Thymus (tissue), 11 donors: ENCODE data around the gene AFF3. TPM values are rescaled to one million over a fixed set of nuclear protein-coding genes. Genes with fewer than 3 reads are reported as not detected.

ENCODE experiments used
- DNase-seq, 9 donors: peaks; one replicate each; pipeline ENCODE4 v3.0.0-alpha.2; 2013; ENCODE audit warnings: low spot score in 9 of 9, low read depth in 6 of 9, missing footprints in 1 of 9
- H3K27ac ChIP-seq, 2 donors: one replicate each; pipeline ENCODE4 v1.5.1; 2013; ENCODE audit warnings: control low read depth in 1 of 2, low read depth in 1 of 2, low read length in 1 of 2, mild to moderate bottlenecking in 1 of 2, moderate library complexity in 1 of 2
- H3K27me3 ChIP-seq, 2 donors: one replicate each; pipeline ENCODE4 v1.5.1; 2013; ENCODE audit warnings: low read length in 1 of 2; ENCODE audit not compliant: control insufficient read depth in 2 of 2, insufficient read depth in 1 of 2
- H3K36me3 ChIP-seq, 2 donors: one replicate each; pipeline ENCODE4 v1.5.1; 2013; ENCODE audit warnings: low read length in 1 of 2, mild to moderate bottlenecking in 1 of 2, moderate library complexity in 1 of 2; ENCODE audit not compliant: control insufficient read depth in 2 of 2, insufficient read depth in 2 of 2
- H3K4me1 ChIP-seq, 2 donors: one replicate each; pipeline ENCODE4 v1.5.1; 2013; ENCODE audit warnings: low read length in 2 of 2; ENCODE audit not compliant: control insufficient read depth in 2 of 2, insufficient read depth in 2 of 2
- H3K4me3 ChIP-seq, 2 donors: one replicate each; pipeline ENCODE4 v1.5.1; 2013; ENCODE audit warnings: low read length in 2 of 2, control low read depth in 1 of 2, mild to moderate bottlenecking in 1 of 2
- H3K9me3 ChIP-seq, 2 donors: one replicate each; pipeline ENCODE4 v1.5.1; 2013; ENCODE audit warnings: low read length in 1 of 2, mild to moderate bottlenecking in 1 of 2; ENCODE audit not compliant: control insufficient read depth in 2 of 2, insufficient read depth in 1 of 2
- WGBS: extraction: QIAGEN DNeasy Blood & Tissue Kit; methylation state at CpG from one replicate; pipeline ENCODE4 v1.1.7; 2013; 5-methylcytosine and 5-hydroxymethylcytosine counted together
- polyA plus RNA-seq: library from polyadenylated mRNA; stranded (reverse); fragments of 200-250 nt; gene quantifications from one replicate; pipeline ENCODE4 v1.2.3, GENCODE V29; 2013
- total RNA-seq: library from RNA; stranded (reverse); fragments of 120-200 nt; gene quantifications from one replicate; pipeline ENCODE4 v1.2.4, GENCODE V29; 2013
- donor health status: healthy.

Gene AFF3
- total and polyA plus RNA-seq, 2 donors, result 5.3 to 9.7 TPM

GRCh38 chr2:100009743-100010142, 132.6 kb downstream of the AFF3 start:
- H3K27me3 ChIP-seq, result no peaks in the 10 kb centered on the region
- H3K4me1 ChIP-seq, result no peaks in the 10 kb centered on the region
- H3K9me3 ChIP-seq, result peaks cover 0 to 3% of the 10 kb centered on the region in 2 donors
- H3K36me3 ChIP-seq, result peaks cover 14 to 20% of the 10 kb centered on the region in 2 donors
- no peak for DNase-seq
- no peak overlapping the region for H3K4me3 ChIP-seq
- no peak overlapping the region for H3K27ac ChIP-seq
- WGBS, result 93% methylated on average over 6 of the region's 6 CpGs

- WGBS, result 91% methylated on average over 2 of the region's 2 CpGs
- H3K27ac ChIP-seq, result no peak overlapping the region
These were observed 133.4 kb downstream of the AFF3 start for GRCh38 chr2:100008956-100009355.

GRCh38 chr2:100006516-100006915, 135.9 kb downstream of the AFF3 start:
- DNase-seq, result no peak
- Histone ChIP-seq H3K9me3 (peaks cover 0 to 3% of the 10 kb centered on the region in 2 donors), H3K27me3 (no peaks in the 10 kb centered on the region), H3K4me1 (no peaks in the 10 kb centered on the region), H3K4me3 (no peak overlapping the region), H3K27ac (no peak overlapping the region), H3K36me3 (peaks cover 21 to 23% of the 10 kb centered on the region in 2 donors)
- 96% methylated on average over 12 of the region's 12 CpGs for whole genome bisulfite sequencing

More at GRCh38 chr2:100008956-100009355, 133.4 kb downstream of the AFF3 start:
- Histone ChIP-seq H3K4me1 (no peaks in the 10 kb centered on the region), H3K27me3 (no peaks in the 10 kb centered on the region), H3K9me3 (peaks cover 0 to 3% of the 10 kb centered on the region in 2 donors), H3K4me3 (no peak overlapping the region), H3K36me3 (peaks cover 14 to 20% of the 10 kb centered on the region in 2 donors)
- DNase-seq, result no peak

- Histone ChIP-seq H3K4me3 (no peak overlapping the region), H3K4me1 (no peaks in the 10 kb centered on the region), H3K27ac (no peak overlapping the region), H3K9me3 (peaks cover 0 to 3% of the 10 kb centered on the region in 2 donors), H3K36me3 (peaks cover 21 to 23% of the 10 kb centered on the region in 2 donors), H3K27me3 (no peaks in the 10 kb centered on the region)
- 97% methylated on average over 2 of the region's 2 CpGs for WGBS
- DNase-seq, result no peak
These were observed 137.4 kb downstream of the AFF3 start for GRCh38 chr2:100004959-100005387.

GRCh38 chr2:100004348-100004884, 138.0 kb downstream of the AFF3 start:
- 95% methylated on average over 3 of the region's 3 CpGs for WGBS
- H3K36me3 ChIP-seq, result peaks cover 21 to 23% of the 10 kb centered on the region in 2 donors
- DNase-seq, result no peak

GRCh38 chr2:100002059-100002458, 140.3 kb downstream of the AFF3 start:
- Histone ChIP-seq H3K4me1 (no peaks in the 10 kb centered on the region), H3K27me3 (no peaks in the 10 kb centered on the region), H3K9me3 (peaks cover 0 to 3% of the 10 kb centered on the region in 2 donors), H3K36me3 (peaks cover 11 to 21% of the 10 kb centered on the region in 2 donors), H3K27ac (no peak overlapping the region), H3K4me3 (no peak overlapping the region)
- no peak for DNase-seq
- 97% methylated on average over 6 of the region's 6 CpGs for WGBS

More at GRCh38 chr2:100004348-100004884, 138.0 kb downstream of the AFF3 start:
- Histone ChIP-seq H3K4me3 (no peak overlapping the region), H3K4me1 (no peaks in the 10 kb centered on the region), H3K27me3 (no peaks in the 10 kb centered on the region), H3K27ac (no peak overlapping the region), H3K9me3 (peaks cover 0 to 3% of the 10 kb centered on the region in 2 donors)

GRCh38 chr2:100000915-100001707, 141.3 kb downstream of the AFF3 start:
- no peaks in the 10 kb centered on the region for H3K27me3 ChIP-seq
- no peak overlapping the region for H3K27ac ChIP-seq
- H3K4me1 ChIP-seq, result no peaks in the 10 kb centered on the region
- H3K9me3 ChIP-seq, result no peaks in the 10 kb centered on the region
- WGBS, result 92% methylated on average over 22 of the region's 22 CpGs
- H3K36me3 ChIP-seq, result peaks cover 3 to 13% of the 10 kb centered on the region in 2 donors
- H3K4me3 ChIP-seq, result no peak overlapping the region
- peak in 1 of 9 donors; percentile 19 for DNase-seq

- WGBS, result 95% methylated on average over 12 of the region's 12 CpGs
- no peak overlapping the region for H3K4me3 ChIP-seq
- no peaks in the 10 kb centered on the region for H3K27me3 ChIP-seq
- no peak overlapping the region for H3K27ac ChIP-seq
- peaks cover 3 to 13% of the 10 kb centered on the region in 2 donors for H3K36me3 ChIP-seq
- H3K9me3 ChIP-seq, result no peaks in the 10 kb centered on the region
- no peaks in the 10 kb centered on the region for H3K4me1 ChIP-seq
- DNase-seq, result no peak
These were observed 143.6 kb downstream of the AFF3 start for GRCh38 chr2:99998651-99999320.

GRCh38 chr2:99989905-99990304, 152.5 kb downstream of the AFF3 start:
- Histone ChIP-seq H3K27ac (no peak overlapping the region), H3K4me3 (no peak overlapping the region), H3K9me3 (no peaks in the 10 kb centered on the region), H3K36me3 (peaks cover 0 to 7% of the 10 kb centered on the region in 2 donors), H3K4me1 (no peaks in the 10 kb centered on the region), H3K27me3 (no peaks in the 10 kb centered on the region)
- WGBS, result 96% methylated on average over 3 of the region's 3 CpGs
- DNase-seq, result no peak
